WI38 (cell line): Measurements from ENCODE around the gene THSD4.

Experiments used
- H3K4me3 ChIP-seq: 2 replicates; pipeline ENCODE4 v1.5.1; 2011; ENCODE audit warnings: low read depth, mild to moderate bottlenecking, control low read depth, low read length
- CTCF ChIP-seq: IDR thresholded peaks from 2 replicates; pipeline ENCODE4 v1.5.1; 2012; ENCODE audit warnings: low read depth, mild to moderate bottlenecking, control low read depth, low read length

THSD4 gene

GRCh38 chr15:71189718-71190117 is 74.4 kb downstream of the THSD4 start:
- TF ChIP-seq CTCF = no peak
- no peak overlapping the region for H3K4me3 ChIP-seq

DNA sequence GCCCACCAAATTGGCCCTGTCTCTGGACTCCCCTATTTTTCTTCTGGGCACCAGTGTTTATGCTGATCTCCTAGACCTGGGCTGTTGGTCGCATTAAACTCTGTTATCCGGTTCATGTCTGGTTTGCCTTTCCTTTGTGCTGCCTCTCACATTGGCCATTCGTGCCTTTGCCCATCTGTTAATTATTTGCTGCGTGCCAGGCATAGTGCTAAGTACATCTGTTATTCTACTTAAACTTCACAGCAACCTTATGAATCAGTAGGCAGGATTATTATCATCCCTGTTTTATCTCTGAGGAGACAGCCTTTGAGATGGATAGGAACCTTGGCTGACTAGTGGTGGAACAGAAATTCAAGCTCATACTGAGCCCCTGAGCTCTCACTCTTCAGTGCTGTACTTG is 76.0 kb downstream of the THSD4 start:
- no peak for TF ChIP-seq CTCF
- no peak overlapping the region for H3K4me3 ChIP-seq

DNA sequence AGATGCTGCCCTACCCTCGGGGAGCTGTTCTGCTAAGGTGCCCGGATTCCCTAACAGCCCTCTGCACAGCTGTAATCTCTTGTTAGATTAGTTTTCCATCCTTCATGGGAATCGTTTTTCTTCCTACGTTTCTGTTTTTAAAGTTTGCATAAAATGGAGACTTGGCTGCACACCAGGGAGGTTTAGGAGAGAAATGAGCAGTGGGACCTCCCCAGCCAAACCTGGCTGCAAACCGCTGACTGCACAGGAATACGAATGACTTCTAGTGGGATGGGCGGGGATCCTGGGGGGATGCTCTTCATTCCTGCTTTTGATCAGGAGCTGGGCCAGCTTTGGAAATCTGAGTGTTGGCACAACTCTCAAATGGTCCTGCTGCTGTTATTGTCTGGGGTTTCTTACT is 77.5 kb downstream of the THSD4 start:
- no peak for TF ChIP-seq CTCF
- no peak overlapping the region for H3K4me3 ChIP-seq

DNA sequence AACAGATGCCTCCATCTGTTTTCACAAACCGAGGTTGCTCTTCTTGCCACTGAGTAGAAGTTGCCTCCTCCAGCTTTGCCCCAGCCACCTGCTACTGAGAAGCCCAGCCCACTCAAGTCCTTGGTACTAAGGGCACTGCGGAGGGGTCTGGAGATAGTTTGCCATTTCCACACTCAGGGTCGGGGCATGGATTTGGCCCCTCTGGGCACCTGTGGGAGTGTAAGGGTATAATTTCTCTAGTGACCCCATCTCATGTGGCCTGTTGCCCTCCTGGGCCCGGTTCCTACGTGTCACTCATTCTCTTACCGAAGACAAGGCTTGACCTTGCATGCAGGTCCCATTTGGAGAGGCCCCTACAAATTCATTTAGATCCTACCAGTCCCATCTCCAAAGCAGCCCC is 79.0 kb downstream of the THSD4 start:
- TF ChIP-seq CTCF = no peak
- no peak overlapping the region for H3K4me3 ChIP-seq

DNA sequence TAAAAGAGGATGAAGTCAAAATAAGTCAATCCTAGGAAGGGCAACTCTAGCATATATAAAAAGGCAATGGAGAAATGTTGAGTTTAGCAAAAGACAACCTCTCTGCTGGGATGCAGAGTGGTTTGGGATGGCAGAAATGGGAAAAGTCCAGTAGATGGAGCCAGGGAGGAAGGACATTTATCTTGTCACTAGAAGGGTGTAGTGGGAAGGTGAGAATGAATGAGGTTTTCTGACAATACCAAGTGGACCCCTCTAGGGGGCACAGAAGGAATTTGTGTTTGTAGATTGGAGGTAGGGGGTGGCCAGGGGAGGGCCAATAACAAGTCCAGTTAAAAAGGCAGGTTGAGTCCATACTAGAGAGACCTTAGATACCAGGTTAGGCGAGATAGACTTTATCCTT is 80.0 kb downstream of the THSD4 start:
- no peak overlapping the region for H3K4me3 ChIP-seq
- no peak for TF ChIP-seq CTCF

- no peak overlapping the region for H3K4me3 ChIP-seq
- TF ChIP-seq CTCF = no peak
Observed at GRCh38 chr15:71197620-71198019, 82.3 kb downstream of the THSD4 start.

GRCh38 chr15:71198846-71199245 is 83.6 kb downstream of the THSD4 start:
- TF ChIP-seq CTCF = no peak
- H3K4me3 ChIP-seq = no peak overlapping the region
